Immature natural killer cell (primary cell): Measurements from ENCODE around the gene C6orf120. TPM values are rescaled to one million over a fixed set of nuclear protein-coding genes. Genes with fewer than 3 reads are reported as not detected.

Experiments used
- DNase-seq, 3 donors: peaks; one replicate each; pipeline ENCODE4 v3.0.0; 2022; ENCODE audit warnings: mixed read lengths in 1 of 3
- H3K27ac Mint-ChIP-seq, 6 donors: one replicate each; pipeline ENCODE4 v1.8.0; 2020; ENCODE audit warnings: mixed read lengths in 6 of 6, mild to moderate bottlenecking in 5 of 6, inconsistent platforms in 4 of 6, moderate library complexity in 3 of 6
- H3K27me3 Mint-ChIP-seq, 3 donors: one replicate each; pipeline ENCODE4 v1.8.0; 2020 to 2021; ENCODE audit warnings: low read depth in 3 of 3, mild to moderate bottlenecking in 3 of 3, mixed read lengths in 3 of 3, moderate library complexity in 3 of 3, inconsistent platforms in 1 of 3
- H3K36me3 Mint-ChIP-seq, 3 donors: one replicate each; pipeline ENCODE4 v1.8.0; 2020; ENCODE audit warnings: mixed read lengths in 3 of 3, inconsistent platforms in 2 of 3, mild to moderate bottlenecking in 2 of 3
- H3K4me1 Mint-ChIP-seq, 2 donors: one replicate each; pipeline ENCODE4 v1.8.0; 2020; ENCODE audit warnings: inconsistent platforms in 2 of 2, mild to moderate bottlenecking in 2 of 2, mixed read lengths in 2 of 2, moderate library complexity in 1 of 2
- H3K4me3 Mint-ChIP-seq, 5 donors: one replicate each; pipeline ENCODE4 v1.8.0; 2020; ENCODE audit warnings: mild to moderate bottlenecking in 5 of 5, mixed read lengths in 5 of 5, inconsistent platforms in 3 of 5, moderate library complexity in 3 of 5
- H3K9me3 Mint-ChIP-seq, 6 donors: one replicate each; pipeline ENCODE4 v1.8.0; 2020; ENCODE audit warnings: mild to moderate bottlenecking in 6 of 6, mixed read lengths in 6 of 6, inconsistent platforms in 4 of 6, moderate library complexity in 3 of 6
- polyA plus RNA-seq, 3 donors: library from polyadenylated mRNA; unstranded; fragments of 300-500 nt; fragmentation: Illumina TruSeq; gene quantifications; one replicate each; pipeline ENCODE4 v1.2.3, GENCODE V29; 2021

Gene C6orf120
- polyA plus RNA-seq, 3 donors from 2014 or later: 2.2 to 10.1 (median 4.9) TPM

DNA sequence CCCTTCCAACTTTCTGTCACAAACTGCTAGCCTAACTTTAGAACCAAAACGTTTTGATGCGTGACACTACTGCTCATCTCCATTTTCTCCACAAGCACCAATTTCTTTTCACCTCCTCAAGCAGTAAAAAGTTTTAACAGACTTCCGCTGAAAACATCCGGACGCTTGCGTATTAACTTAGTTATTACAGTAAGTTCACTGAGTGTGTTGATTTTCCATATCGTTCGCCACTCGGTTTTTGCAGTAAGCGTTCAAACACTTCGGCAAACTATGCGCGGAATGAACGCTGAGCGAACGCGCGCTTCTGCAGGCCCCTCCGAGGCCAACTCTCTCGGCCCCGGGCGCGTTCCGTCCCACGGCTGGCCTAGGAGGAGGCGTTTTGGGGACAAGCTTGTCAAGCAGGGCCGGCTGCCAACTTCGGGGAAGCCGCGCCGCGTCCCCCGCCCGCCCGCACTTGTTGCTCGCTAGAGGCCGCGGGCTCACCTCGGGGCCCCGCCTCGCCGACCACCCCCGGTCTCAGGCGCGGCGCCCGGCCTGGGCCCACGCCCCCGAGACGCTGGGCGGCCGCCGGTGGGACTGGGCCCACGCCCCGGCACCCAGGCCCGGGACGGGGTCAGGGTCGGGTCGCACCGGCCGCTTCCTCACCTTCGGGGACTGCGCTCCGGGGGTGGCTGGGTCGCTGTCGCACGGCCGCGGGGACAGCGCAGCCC, 21.4 kb downstream of the C6orf120 start:
- H3K27me3 Mint-ChIP-seq: peaks cover 0 to 9% (median 2%) of the 10 kb centered on the region in 3 donors
- H3K27ac Mint-ChIP-seq: peak overlapping the region; percentile 76 to 96 (median 92)
- H3K36me3 Mint-ChIP-seq: no peaks in the 10 kb centered on the region
- H3K4me3 Mint-ChIP-seq: peak overlapping the region; percentile 89 to 94 (median 91)
- H3K4me1 Mint-ChIP-seq: peaks cover 19 to 28% of the 10 kb centered on the region in 2 donors
- no peaks in the 10 kb centered on the region for H3K9me3 Mint-ChIP-seq
- peak; percentile 66 to 70 (median 67) for DNase-seq

DNA sequence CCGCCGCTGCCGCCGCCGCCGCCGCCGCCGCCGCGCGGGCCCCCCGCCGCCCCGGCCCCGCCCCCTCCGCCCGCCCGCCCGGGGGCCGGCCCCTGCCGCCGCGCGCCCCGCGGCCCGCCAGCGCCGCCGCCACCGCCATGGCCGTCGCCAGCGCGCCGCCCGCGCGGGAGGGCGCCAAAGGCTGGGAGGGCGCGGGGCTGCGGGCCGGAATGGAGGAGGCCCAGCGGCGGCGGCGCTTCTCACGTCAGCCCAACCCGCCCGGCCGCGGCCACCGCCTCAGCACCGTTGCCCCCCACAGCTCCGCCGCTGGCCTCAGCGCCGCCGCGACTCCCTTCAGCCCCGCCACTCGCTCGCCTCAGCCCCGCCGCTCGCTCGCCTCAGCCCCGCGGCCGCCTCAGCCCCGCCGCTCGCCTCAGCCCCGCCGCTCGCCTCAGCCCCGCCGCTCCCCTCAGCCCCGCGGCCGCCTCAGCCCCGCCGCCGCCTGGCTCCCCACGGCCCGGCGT, 22.1 kb downstream of the C6orf120 start:
- Mint-ChIP-seq H3K36me3 (no peaks in the 10 kb centered on the region), H3K27me3 (peaks cover 0 to 9% (median 2%) of the 10 kb centered on the region in 3 donors), H3K4me3 (peak overlapping the region in 4 of 5 donors; percentile 39 to 77 (median 61)), H3K27ac (no peak overlapping the region), H3K4me1 (peaks cover 19 to 28% of the 10 kb centered on the region in 2 donors), H3K9me3 (no peaks in the 10 kb centered on the region)
- DNase-seq: peak; percentile 41 to 49 (median 47)

DNA sequence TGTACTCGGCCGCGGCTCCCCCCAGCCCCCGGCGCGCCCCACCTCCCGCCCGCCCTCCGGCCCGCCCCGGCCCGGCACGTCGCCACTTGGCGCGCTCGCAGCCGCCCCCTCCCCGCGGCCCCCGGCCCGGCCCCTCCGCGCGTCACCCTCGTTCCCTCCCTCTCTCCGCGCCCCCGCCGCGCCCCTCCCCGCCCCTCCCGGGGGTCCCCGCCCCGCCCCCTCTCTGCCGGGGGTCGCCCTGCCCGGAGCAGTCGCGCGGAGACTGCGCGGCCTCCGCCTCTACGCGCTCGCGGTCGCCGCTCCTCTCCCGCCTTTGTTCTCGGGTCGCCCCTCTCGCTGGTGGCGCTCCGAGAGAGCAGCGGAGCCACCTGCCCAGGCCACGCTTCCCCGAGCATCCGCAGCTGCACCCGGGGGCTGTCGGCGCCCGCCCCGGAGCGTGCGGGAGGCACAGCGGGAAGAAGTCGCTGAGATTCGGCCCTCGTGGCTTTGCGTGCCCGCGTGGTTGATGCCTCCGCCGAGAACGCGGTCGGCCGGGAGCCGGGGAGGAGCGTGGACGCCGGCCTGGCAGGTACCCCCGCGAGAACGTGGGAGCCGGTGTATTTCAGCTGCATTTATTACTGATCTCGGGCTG, 22.7 kb downstream of the C6orf120 start, which contains the start of gene PHF10:
PHF10 (minus strand) TSS at position 7 of the 631 bp plus-strand sequence. CDS start 569 bp downstream, outside the sequence.
- no peaks in the 10 kb centered on the region for H3K36me3 Mint-ChIP-seq
- peak within 1 kb of the TSS; percentile 76 to 96 (median 92) for H3K27ac Mint-ChIP-seq
- DNase-seq: peak; percentile 52 to 61 (median 55)
- peak within 1 kb of the TSS; percentile 89 to 94 (median 91) for H3K4me3 Mint-ChIP-seq
- peaks cover 0 to 9% (median 2%) of the 10 kb centered on the region in 3 donors for H3K27me3 Mint-ChIP-seq
- peaks cover 19 to 28% of the 10 kb centered on the region in 2 donors for H3K4me1 Mint-ChIP-seq
- no peaks in the 10 kb centered on the region for H3K9me3 Mint-ChIP-seq

DNA sequence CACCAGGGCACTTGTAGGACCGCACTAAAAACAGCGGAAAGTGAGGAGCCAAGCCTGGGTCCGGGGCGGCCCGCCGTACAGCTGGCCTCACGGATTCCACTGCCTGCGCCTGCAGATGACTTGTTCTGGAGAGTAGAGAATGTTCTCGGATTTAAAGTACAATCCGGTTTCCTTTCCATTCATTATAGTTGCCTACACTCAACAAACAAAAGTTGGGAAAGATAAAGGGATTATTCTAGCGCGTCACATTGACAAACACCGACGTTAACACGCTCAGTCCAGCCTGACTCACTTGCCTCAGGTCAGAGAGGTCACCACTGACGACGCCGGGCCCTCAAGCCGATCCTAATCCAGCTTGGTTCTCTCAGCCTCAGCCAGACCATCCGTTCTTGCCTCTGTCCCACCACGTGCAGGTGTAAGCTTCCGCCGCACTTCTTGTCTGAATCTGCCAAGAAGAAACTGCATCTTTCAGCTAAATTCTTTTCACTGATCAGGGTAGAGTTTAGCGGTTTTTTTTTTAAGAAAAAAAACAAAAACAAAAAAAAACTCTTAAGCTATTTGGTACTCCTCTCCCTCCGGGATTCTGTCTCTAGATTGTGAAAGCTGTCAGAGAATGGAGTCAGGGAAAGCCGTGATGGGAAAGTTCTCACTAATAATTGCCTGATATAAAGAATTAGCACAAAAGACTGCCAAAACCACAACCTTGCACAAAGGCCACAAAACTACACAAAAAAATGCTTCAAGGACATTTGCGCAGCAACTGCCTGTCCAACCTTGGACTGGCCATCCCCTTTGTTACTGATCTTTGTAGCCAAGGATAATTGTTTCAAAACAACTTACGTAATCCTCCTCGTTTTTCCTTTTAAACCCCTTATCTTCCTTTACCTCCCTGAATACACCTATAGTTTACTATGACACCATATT, 23.5 kb downstream of the C6orf120 start:
- Mint-ChIP-seq H3K27me3 (peaks cover 0 to 9% (median 2%) of the 10 kb centered on the region in 3 donors), H3K36me3 (no peaks in the 10 kb centered on the region), H3K27ac (peak overlapping the region; percentile 64 to 82 (median 76)), H3K9me3 (no peaks in the 10 kb centered on the region), H3K4me1 (peaks cover 18 to 28% of the 10 kb centered on the region in 2 donors), H3K4me3 (peak overlapping the region; percentile 85 to 87 (median 86))
- peak in 1 of 3 donors; percentile 4 for DNase-seq

DNA sequence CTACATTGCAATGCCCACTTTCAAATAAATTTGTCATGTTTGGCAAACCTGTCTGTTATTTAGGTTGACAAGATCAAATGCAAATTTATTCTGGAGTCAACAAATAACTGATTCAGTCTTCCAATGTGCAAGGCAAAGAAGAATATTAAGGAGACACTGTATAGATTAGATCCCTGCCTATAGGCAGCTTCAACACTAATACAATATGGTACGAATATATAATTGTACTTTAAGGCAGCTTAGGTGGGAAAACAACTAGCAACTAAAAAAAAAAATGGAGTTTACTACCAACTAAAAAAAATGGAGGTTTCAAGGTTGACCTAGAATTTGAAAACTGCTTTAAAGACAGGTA, 24.1 kb downstream of the C6orf120 start:
- peaks cover 16 to 28% of the 10 kb centered on the region in 2 donors for H3K4me1 Mint-ChIP-seq
- peaks cover 0 to 9% (median 2%) of the 10 kb centered on the region in 3 donors for H3K27me3 Mint-ChIP-seq
- H3K36me3 Mint-ChIP-seq: no peaks in the 10 kb centered on the region
- no peak for DNase-seq
- H3K27ac Mint-ChIP-seq: peak overlapping the region in 5 of 6 donors; percentile 46 to 82 (median 64)
- H3K4me3 Mint-ChIP-seq: peak overlapping the region; percentile 85 to 87 (median 86)
- no peaks in the 10 kb centered on the region for H3K9me3 Mint-ChIP-seq

DNA sequence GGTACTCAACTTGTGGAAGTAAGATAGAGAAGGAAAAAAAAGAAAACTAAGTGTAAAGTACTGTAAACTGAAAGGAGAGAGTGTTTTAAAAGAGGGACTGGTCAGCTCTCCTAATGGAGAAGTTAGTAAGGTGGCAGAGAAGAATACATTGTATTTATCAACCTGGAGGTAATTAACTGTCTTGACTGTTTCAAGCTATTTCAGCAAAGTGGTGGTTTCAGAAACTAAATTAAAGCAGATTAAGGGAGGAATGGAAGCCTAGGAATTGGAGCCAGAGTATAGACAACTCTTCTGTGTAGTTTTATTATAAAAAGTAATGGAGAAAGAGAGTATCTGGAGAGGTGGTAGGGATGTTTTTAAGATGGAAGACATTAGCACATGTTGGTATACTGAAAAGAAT, 25.0 kb downstream of the C6orf120 start:
- Mint-ChIP-seq H3K4me3 (no peak overlapping the region), H3K9me3 (no peaks in the 10 kb centered on the region)

DNA sequence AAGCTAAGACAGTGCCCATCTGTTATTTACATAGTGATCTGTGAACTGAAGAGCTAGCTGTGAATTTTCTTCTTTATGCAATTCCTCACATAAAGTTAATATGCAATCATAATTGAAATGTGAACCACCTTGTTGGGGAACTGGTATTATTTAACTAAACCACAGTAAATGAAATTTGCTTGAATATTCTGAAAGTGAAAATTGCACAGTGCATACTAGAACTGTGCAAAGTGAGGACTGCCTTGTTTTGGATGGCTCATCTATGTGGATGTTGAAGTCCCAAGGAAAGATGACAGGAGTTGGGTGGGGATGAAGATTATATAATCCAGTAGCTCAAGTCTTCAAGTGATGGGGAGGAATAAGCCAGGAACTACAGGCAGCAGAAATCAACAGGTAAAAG, 28.0 kb downstream of the C6orf120 start:
- peaks cover 2 to 13% (median 10%) of the 10 kb centered on the region in 3 donors for H3K27me3 Mint-ChIP-seq
- no peak for DNase-seq
- H3K27ac Mint-ChIP-seq: no peak overlapping the region
- no peak overlapping the region for H3K4me3 Mint-ChIP-seq
- H3K4me1 Mint-ChIP-seq: peaks cover 4 to 9% of the 10 kb centered on the region in 2 donors
- no peaks in the 10 kb centered on the region for H3K9me3 Mint-ChIP-seq
- H3K36me3 Mint-ChIP-seq: no peaks in the 10 kb centered on the region

More for the DNA sequence above, 25.0 kb downstream of the C6orf120 start:
- Mint-ChIP-seq H3K27ac (peak overlapping the region in 1 of 6 donors; percentile 0), H3K36me3 (no peaks in the 10 kb centered on the region), H3K4me1 (peaks cover 15 to 23% of the 10 kb centered on the region in 2 donors), H3K27me3 (peaks cover 0 to 9% (median 2%) of the 10 kb centered on the region in 3 donors)
- no peak for DNase-seq

DNA sequence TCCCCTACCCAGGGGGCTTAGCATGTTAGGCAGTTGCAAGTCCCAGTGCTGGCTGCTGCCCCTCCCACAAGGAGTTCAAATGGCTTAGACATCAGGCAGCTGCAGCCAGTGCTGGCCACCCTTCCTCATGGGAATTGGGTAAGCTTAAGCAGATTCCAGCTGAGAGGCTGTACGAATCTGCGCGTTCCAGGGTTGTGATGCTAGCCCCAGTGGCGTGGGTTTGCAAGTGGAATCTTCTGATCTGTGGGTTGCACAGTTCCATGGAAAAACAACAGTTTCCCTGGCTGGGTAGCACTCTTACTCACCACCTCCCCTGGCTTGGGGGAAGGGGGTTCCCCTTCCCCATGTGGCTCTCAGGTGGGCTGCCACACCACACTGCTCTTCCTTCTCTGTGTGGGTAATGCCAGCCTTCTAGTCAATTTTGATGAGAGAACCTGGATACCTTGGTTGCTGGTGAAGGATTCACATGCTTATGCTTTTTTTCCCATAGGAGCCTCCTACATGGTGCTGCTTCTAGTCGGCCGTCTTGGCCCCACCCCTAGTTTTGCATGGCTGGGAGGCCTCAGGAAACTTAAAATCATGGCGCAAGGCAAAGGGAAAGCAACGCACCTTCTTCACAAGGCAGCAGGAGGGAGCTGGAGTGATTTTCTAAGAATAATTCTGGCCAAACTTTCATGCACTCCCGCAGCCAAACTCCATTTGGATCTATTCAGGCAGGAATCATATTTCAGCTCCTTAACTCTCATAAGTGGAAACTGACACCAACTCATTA, 36.5 kb downstream of the C6orf120 start:
- H3K9me3 Mint-ChIP-seq: no peaks in the 10 kb centered on the region
- no peaks in the 10 kb centered on the region for H3K36me3 Mint-ChIP-seq
- H3K27ac Mint-ChIP-seq: no peak overlapping the region
- H3K4me3 Mint-ChIP-seq: no peak overlapping the region
- H3K4me1 Mint-ChIP-seq: no peaks in the 10 kb centered on the region
- peaks cover 2 to 17% (median 10%) of the 10 kb centered on the region in 3 donors for H3K27me3 Mint-ChIP-seq
- no peak for DNase-seq

DNA sequence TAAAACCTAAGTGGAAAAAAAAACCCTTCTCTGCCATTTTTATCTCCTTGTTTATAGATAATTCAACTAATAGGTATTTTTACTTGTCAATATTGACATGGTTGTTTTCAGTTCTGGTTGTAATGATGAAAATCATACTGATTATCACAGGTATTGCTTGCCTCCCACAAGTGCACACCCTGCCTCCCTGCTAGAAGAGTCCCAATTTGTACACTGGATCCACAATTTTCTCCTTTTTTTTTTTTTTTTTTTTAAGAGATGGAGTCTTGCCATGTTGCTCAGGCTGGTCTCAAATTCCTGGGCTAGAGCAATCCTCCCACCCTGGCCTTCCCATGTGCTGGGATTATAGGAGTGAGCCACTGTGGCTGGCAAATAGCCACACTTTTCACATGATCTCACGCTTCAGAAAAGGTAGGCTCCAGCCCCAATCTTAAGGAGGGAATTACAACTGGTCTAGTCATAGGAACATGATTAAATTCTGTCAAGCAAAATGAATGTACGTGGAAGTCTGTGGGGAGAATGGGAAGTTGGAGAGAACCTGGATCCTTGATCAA, 37.1 kb downstream of the C6orf120 start:
- H3K4me1 Mint-ChIP-seq: no peaks in the 10 kb centered on the region
- DNase-seq: no peak
- no peak overlapping the region for H3K27ac Mint-ChIP-seq
- H3K27me3 Mint-ChIP-seq: peaks cover 2 to 16% (median 8%) of the 10 kb centered on the region in 3 donors
- H3K9me3 Mint-ChIP-seq: no peaks in the 10 kb centered on the region
- H3K36me3 Mint-ChIP-seq: no peaks in the 10 kb centered on the region
- H3K4me3 Mint-ChIP-seq: no peak overlapping the region

DNA sequence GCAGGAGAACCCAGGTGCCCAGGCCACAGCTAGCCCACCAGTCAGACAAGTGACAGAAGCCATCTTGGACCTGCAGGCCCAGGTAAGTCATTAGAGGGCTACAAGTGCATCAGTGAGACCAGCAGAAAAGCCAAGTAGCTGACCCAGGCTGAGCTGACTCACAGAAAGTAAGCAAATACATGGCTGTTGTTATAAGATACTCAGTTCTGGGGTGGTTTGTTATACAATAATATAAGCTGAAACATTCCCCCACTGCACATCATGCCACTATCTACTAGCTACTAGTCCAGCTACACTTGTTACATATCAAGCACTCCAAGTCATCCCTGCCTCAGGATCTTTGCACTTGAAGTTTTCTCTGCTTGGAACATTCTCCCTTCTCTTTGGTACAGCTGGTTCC, 39.4 kb downstream of the C6orf120 start:
- Mint-ChIP-seq H3K27me3 (peaks cover 0 to 3% (median 2%) of the 10 kb centered on the region in 3 donors), H3K27ac (no peak overlapping the region), H3K9me3 (peaks cover 0 to 2% (median 0%) of the 10 kb centered on the region in 6 donors), H3K4me1 (no peaks in the 10 kb centered on the region), H3K4me3 (no peak overlapping the region), H3K36me3 (peaks cover 0 to 4% (median 3%) of the 10 kb centered on the region in 3 donors)
- no peak for DNase-seq

DNA sequence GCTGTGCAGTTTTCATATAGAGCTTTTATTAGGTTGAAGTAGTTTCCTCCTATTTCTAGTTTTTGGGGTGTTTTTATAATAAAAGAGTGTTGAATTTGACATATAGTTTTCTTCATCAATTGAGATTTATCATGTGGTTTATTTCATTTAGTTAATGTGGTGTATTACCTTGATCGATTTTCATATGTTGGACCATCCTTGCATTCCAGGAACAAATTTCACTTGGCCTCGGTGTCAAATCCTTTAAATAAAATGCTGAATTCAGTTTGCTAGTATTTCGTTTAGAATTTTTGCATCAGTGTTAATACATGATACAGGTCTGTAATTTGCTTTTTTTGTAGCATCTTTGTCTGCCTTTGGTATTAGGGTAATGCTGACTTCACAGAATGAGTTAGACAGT, 43.5 kb downstream of the C6orf120 start:
- DNase-seq: no peak
- Mint-ChIP-seq H3K4me1 (peaks cover 6 to 12% of the 10 kb centered on the region in 2 donors), H3K27ac (no peak overlapping the region), H3K36me3 (peaks cover 3 to 7% (median 5%) of the 10 kb centered on the region in 3 donors), H3K9me3 (peaks cover 0 to 2% (median 0%) of the 10 kb centered on the region in 6 donors), H3K4me3 (no peak overlapping the region), H3K27me3 (peaks cover 0 to 3% (median 2%) of the 10 kb centered on the region in 3 donors)

DNA sequence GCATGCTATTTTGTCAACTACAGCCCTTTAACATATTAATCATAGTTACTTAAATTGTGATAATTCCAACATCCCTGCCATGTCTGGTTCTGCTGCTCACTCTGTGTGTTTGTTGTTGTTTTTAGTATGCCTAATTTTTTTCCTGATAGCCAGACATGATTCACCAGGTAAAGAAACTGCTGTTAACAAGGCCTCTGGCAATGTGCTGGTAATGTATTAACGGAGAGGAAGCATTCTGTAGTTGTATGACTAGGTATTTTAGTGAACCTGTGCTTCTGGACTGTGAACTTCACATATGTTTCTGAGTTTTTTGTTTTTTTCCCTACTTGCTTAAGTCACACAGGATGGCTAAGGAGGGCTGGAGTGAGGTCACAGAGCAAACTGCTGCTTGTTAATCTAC, 44.6 kb downstream of the C6orf120 start:
- no peak overlapping the region for H3K4me3 Mint-ChIP-seq
- no peak overlapping the region for H3K27ac Mint-ChIP-seq
- H3K27me3 Mint-ChIP-seq: peaks cover 3 to 9% (median 6%) of the 10 kb centered on the region in 3 donors
- DNase-seq: no peak
- peaks cover 3 to 7% (median 5%) of the 10 kb centered on the region in 3 donors for H3K36me3 Mint-ChIP-seq
- peaks cover 16 to 24% of the 10 kb centered on the region in 2 donors for H3K4me1 Mint-ChIP-seq
- peaks cover 0 to 2% (median 0%) of the 10 kb centered on the region in 6 donors for H3K9me3 Mint-ChIP-seq
